ENCODE measurements around the gene COQ8B. TPM values are rescaled to one million over a fixed set of nuclear protein-coding genes. Genes with fewer than 3 reads are reported as not detected.

Gene COQ8B
- total RNA-seq, 2 experiments from 2014 or later = 21.5 to 27.2 TPM

DNA sequence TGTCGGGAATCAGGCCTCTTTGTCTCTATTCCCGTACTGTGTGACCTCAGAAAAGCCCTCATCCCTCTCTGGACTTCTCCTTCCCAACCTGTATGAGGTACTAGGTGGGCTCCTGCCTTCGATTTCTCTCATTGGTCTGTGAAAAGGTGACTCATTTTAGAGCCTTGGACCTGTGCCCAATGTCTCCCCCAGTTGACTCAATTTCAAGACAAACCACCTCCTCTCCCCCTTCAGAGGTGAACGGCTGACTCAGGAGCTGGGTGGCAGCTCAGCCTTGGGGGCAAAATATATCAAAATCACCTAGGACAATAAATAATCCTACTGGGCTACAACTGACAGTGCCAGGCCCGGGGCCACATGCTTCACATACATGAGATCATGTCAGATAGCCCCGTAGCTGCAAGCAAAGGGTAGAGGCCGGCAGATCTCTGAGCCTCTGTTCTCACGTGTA is 630 bp downstream of the COQ8B start:
- DNase-seq = peak; percentile 56
- Mint-ChIP-seq H3K36me3 (ENCODE audit: low read depth) (peaks cover 18% of the 10 kb centered on the region), H3K27me3 (ENCODE audit: low read depth) (no peaks in the 10 kb centered on the region), H3K4me1 (ENCODE audit: low read depth) (peaks cover 61% of the 10 kb centered on the region), H3K9me3 (ENCODE audit: insufficient read depth) (no peaks in the 10 kb centered on the region), H3K4me3 (peak overlapping the region; percentile 94), H3K27ac (peak overlapping the region; percentile 98)
- ATAC-seq = peak; percentile 3
- ChIA-PET POLR2A (interaction anchor here (0.6 to 1.7 kb wide), 5 partner anchors 18 to 106 kb away, joined by 3 to 11 read pairs (median 3); partner anchors contain the start of genes ACTMAP and RAB4B), CTCF (interaction anchor here (0.7 to 1.8 kb wide), 6 partner anchors 34 to 114 kb away, joined by 3 to 7 read pairs (median 4); partner anchors contain the start of genes ACTMAP and SNRPA)

DNA sequence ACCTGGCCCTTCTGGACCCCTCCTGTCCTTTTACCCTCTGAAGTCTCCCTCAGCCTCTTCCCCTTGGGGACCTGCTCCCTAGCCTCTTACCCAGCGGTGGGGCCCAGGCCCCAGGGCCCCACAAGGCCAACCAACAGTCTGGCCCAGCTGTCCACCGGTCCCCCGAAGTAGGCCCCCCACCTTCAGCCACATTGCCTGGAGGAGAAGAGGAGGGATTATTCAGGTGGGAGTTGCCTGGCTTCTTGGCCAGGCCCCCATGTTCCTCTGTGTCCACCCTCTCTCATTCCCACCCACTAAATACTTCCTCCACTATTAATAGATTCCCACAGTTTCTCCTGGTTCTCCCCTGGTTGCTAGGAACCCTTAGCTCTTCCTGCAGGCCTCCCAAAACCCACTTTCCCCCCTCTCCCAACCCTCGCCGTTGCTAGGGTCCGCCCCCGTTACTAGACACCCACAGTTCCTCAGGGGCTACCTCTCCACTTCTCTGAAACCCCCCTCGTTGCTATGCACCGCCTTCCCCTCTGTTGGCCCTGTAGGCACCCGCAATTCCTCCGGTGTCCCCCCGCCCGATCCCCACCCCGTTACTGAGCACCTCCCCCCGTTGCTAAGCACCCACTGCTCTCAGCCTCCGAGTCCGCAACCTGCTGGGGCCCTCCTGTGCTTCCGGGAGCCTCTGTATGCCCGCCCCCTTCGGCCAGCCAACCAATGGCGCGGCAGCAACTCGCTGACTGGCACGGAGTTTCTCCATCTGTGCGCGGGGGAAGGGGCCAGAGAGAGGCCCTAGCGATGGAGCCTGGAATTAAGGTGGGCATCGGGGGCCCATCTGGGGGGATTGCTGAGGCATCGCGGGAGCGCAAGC is 2.0 kb downstream of the COQ8B start:
- ChIA-PET CTCF (no interaction called here), POLR2A (interaction anchor here (0.5 to 0.8 kb wide), 2 partner anchors 36 to 62 kb away, joined by 3 to 4 read pairs; partner anchors contain the start of gene ACTMAP)
- peak overlapping the region; percentile 94 for H3K4me3 Mint-ChIP-seq
- H3K4me1 Mint-ChIP-seq (ENCODE audit: low read depth) = peaks cover 52% of the 10 kb centered on the region
- no peaks in the 10 kb centered on the region for H3K9me3 Mint-ChIP-seq (ENCODE audit: insufficient read depth)
- DNase-seq (peak; percentile 96), ATAC-seq (peak; percentile 81)
- H3K27ac Mint-ChIP-seq = peak overlapping the region; percentile 98
- H3K36me3 Mint-ChIP-seq (ENCODE audit: low read depth) = peaks cover 16% of the 10 kb centered on the region
- no peaks in the 10 kb centered on the region for H3K27me3 Mint-ChIP-seq (ENCODE audit: low read depth)

DNA sequence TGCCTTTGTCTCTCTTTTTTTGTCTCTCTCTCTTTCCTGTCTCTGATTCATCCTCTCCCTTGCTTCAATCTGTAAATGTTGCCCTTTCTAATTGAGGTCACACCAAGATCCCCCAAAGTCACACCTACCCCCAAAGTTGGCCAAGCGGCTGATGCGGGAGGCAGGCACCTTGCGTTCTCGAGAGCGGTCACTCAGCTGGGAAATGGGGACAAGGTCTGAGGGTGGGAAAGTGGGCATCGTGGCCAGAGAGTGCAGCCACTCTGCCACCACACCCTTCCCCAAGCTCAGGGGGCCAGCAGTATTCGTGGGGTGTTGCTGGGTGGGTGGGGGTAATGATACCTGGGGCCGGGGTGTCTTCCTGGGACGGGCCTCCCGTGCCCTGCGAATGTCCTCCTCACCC is 2.7 kb downstream of the COQ8B start:
- Mint-ChIP-seq H3K27me3 (ENCODE audit: low read depth) (no peaks in the 10 kb centered on the region), H3K27ac (no peak overlapping the region), H3K4me3 (peak overlapping the region; percentile 94), H3K4me1 (ENCODE audit: low read depth) (peaks cover 47% of the 10 kb centered on the region), H3K36me3 (ENCODE audit: low read depth) (peaks cover 21% of the 10 kb centered on the region), H3K9me3 (ENCODE audit: insufficient read depth) (no peaks in the 10 kb centered on the region)
- no peak for ATAC-seq
- ChIA-PET POLR2A (interaction anchor here (0.5 to 0.8 kb wide), 2 partner anchors 36 to 63 kb away, joined by 3 to 4 read pairs; partner anchors contain the start of gene ACTMAP), CTCF (no interaction called here)
- DNase-seq = no peak

DNA sequence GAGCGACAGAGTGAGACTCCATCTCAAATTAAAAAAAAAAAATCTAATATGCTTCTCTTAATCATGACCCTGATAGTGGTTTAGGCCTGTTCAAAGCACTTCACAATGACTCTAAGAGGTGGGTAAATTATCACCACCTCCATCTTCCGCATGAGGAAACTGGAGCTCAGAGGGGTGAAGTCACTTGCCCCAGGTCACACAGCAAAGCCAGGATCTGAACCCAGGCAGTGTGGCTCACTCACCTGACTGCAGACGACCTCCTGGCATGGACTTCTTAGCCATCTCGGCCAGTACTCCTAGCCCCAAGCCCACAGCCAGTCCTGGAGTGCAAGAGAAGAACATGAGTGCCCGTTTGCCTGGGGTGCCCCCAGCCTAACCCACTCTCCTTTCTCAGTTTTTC is 6.9 kb downstream of the COQ8B start:
- H3K36me3 Mint-ChIP-seq (ENCODE audit: low read depth) = peaks cover 31% of the 10 kb centered on the region
- H3K9me3 Mint-ChIP-seq (ENCODE audit: insufficient read depth) = no peaks in the 10 kb centered on the region
- ATAC-seq (no peak), DNase-seq (no peak)
- POLR2A ChIA-PET = no interaction called here
- no peaks in the 10 kb centered on the region for H3K27me3 Mint-ChIP-seq (ENCODE audit: low read depth)
- no peak overlapping the region for H3K27ac Mint-ChIP-seq
- CTCF ChIA-PET = no interaction called here
- H3K4me1 Mint-ChIP-seq (ENCODE audit: low read depth) = peaks cover 18% of the 10 kb centered on the region
- H3K4me3 Mint-ChIP-seq = no peak overlapping the region

- no peak for DNase-seq
- CTCF ChIA-PET = no interaction called here
These were observed 9.1 kb downstream of the COQ8B start for GRCh38 chr19:40707615-40708014.

DNA sequence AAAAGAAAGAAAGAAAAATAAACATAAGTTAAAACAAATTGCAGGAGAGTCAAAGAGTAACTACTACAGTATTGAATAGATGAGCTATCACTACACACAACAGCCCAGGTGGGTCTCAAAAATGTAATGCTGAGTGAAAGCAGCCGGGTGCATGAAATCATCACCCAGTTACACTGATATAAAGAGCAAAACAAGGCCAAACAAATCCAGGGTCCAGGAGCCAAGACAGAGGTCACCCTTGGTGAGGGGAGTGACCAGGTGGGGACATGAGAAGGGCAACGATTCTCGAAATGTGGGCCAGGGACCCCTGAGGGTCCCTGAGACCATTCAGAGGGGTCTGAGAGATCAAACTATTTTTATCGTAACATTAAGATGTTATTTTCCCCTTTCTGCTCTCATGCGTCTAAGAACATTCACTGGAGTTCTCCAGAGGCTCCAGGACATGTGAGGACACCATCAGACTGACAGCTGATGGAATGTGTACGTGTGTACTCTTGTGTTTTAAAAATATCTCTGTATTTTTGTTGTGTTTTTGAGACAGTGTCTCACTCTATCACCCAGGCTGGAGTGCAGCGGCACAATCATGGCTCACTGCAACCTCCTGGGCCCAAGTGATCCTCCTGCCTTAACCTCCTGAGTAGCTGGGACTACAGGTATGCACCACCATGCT is 10.6 kb downstream of the COQ8B start:
- no peaks in the 10 kb centered on the region for H3K9me3 Mint-ChIP-seq (ENCODE audit: insufficient read depth)
- no peaks in the 10 kb centered on the region for H3K27me3 Mint-ChIP-seq (ENCODE audit: low read depth)
- H3K4me3 Mint-ChIP-seq = no peak overlapping the region
- CTCF ChIA-PET = no interaction called here
- POLR2A ChIA-PET = no interaction called here
- no peak for ATAC-seq
- peaks cover 28% of the 10 kb centered on the region for H3K36me3 Mint-ChIP-seq (ENCODE audit: low read depth)
- no peak overlapping the region for H3K27ac Mint-ChIP-seq
- no peak for DNase-seq
- H3K4me1 Mint-ChIP-seq (ENCODE audit: low read depth) = no peaks in the 10 kb centered on the region

More at GRCh38 chr19:40707615-40708014, 9.1 kb downstream of the COQ8B start:
- H3K4me3 Mint-ChIP-seq = no peak overlapping the region
- H3K27me3 Mint-ChIP-seq (ENCODE audit: low read depth) = no peaks in the 10 kb centered on the region
- ATAC-seq = no peak
- H3K9me3 Mint-ChIP-seq (ENCODE audit: insufficient read depth) = no peaks in the 10 kb centered on the region
- no peak overlapping the region for H3K27ac Mint-ChIP-seq
- peaks cover 6% of the 10 kb centered on the region for H3K4me1 Mint-ChIP-seq (ENCODE audit: low read depth)
- peaks cover 33% of the 10 kb centered on the region for H3K36me3 Mint-ChIP-seq (ENCODE audit: low read depth)
- POLR2A ChIA-PET = no interaction called here

GRCh38 chr19:40705362-40705651 is 11.4 kb downstream of the COQ8B start:
- no peak for ATAC-seq
- no peak overlapping the region for H3K4me3 Mint-ChIP-seq
- H3K4me1 Mint-ChIP-seq (ENCODE audit: low read depth) = no peaks in the 10 kb centered on the region
- POLR2A ChIA-PET = no interaction called here
- H3K27ac Mint-ChIP-seq = no peak overlapping the region
- H3K36me3 Mint-ChIP-seq (ENCODE audit: low read depth) = peaks cover 31% of the 10 kb centered on the region
- no peaks in the 10 kb centered on the region for H3K9me3 Mint-ChIP-seq (ENCODE audit: insufficient read depth)
- DNase-seq = no peak
- CTCF ChIA-PET = no interaction called here
- no peaks in the 10 kb centered on the region for H3K27me3 Mint-ChIP-seq (ENCODE audit: low read depth)

DNA sequence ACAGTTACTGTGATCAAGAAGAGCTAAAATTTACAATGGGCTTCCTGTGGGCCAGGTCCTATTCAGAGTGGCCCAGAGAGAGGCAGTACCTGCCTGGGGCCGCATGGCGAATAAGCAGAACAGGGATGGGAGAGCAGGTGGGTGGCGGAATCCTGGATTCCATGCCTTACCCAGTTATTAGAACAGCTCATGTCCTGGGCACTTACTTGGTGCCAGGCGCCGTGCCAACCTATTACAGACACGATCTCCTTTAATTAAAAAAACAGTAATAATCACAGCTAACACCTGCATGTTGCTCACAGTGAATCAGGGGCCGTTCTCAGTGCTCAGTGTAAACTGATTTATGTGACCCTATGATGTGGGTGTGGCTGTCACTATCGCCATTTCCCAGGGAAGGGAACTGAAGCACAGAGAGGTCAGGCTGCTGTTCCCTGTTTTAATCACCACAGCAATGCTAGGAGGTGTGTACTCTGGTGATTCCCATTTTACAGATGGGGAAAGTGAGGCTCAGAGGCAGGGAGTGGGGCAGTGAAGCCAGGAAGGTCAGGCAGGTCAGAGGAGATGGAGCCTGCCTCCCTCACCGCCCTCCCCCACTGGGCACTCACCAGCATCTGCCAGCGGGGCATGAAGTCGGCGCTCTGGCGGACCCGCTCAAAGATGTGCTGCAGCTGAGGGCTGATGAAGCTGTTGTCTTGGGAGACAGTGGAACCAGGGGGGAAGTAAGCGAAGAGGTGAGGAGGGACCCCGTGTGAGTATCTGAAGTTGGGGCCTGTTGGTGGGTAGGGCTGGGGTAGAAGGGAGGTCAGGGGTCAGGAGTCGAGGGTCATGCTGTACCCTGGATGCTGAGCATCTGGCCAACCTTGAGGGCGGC is 12.0 kb downstream of the COQ8B start:
- Mint-ChIP-seq H3K4me3 (no peak overlapping the region), H3K4me1 (ENCODE audit: low read depth) (no peaks in the 10 kb centered on the region), H3K36me3 (ENCODE audit: low read depth) (peaks cover 29% of the 10 kb centered on the region), H3K9me3 (ENCODE audit: insufficient read depth) (no peaks in the 10 kb centered on the region), H3K27ac (no peak overlapping the region), H3K27me3 (ENCODE audit: low read depth) (no peaks in the 10 kb centered on the region)
- POLR2A ChIA-PET = no interaction called here
- ATAC-seq (no peak), DNase-seq (no peak)
- CTCF ChIA-PET = interaction anchor here (1.6 kb wide), 1 partner anchor 73 kb away, joined by 4 read pairs; no protein-coding TSS in a partner anchor

DNA sequence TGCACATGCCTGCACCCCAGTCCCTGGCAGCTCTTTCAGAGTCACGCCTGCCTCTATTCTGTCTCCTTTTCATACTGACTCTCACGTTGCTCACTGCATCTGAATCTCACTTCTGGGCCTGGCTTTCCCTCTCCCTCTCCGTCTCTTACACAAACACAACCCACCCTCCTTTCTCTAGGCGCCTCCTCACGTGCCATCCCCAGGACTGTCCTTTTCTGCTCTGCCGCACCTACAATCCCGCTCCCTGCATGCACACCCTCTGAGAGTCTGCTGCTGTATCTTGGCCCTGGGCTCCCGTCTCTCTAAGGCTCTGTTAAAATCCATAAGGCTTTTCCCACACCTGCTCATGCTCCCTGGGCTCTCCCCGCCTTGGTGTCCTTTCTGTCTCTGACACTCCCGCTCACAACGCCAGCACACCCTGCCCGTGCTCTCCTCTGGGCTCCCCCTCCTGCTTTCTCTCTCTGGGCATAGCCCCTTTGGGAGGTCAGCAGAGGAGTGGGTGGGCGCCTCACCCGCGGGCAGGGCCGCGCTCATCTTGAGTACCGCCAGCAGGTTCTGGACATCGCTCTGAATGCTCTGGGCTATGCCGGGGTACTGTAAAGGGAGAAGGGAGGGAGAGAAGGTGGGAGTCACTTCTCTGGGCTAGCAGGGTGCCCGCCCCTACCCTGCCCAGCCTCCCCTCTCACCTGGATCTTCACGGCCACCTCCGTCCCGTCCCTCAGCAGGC is 13.5 kb downstream of the COQ8B start:
- Mint-ChIP-seq H3K4me3 (no peak overlapping the region), H3K36me3 (ENCODE audit: low read depth) (peaks cover 21% of the 10 kb centered on the region), H3K27me3 (ENCODE audit: low read depth) (no peaks in the 10 kb centered on the region), H3K27ac (peak overlapping the region; percentile 5), H3K9me3 (ENCODE audit: insufficient read depth) (no peaks in the 10 kb centered on the region), H3K4me1 (ENCODE audit: low read depth) (no peaks in the 10 kb centered on the region)
- ChIA-PET POLR2A (no interaction called here), CTCF (interaction anchor here (1.6 kb wide), 1 partner anchor 74 kb away, joined by 4 read pairs; no protein-coding TSS in a partner anchor)
- ATAC-seq = no peak
- DNase-seq = no peak

- ATAC-seq (no peak), DNase-seq (no peak)
- Mint-ChIP-seq H3K4me3 (no peak overlapping the region), H3K27me3 (ENCODE audit: low read depth) (no peaks in the 10 kb centered on the region), H3K36me3 (ENCODE audit: low read depth) (peaks cover 18% of the 10 kb centered on the region), H3K9me3 (ENCODE audit: insufficient read depth) (no peaks in the 10 kb centered on the region), H3K4me1 (ENCODE audit: low read depth) (no peaks in the 10 kb centered on the region), H3K27ac (no peak overlapping the region)
- ChIA-PET POLR2A (no interaction called here), CTCF (no interaction called here)
These were observed 14.2 kb downstream of the COQ8B start for GRCh38 chr19:40702337-40703012.

DNA sequence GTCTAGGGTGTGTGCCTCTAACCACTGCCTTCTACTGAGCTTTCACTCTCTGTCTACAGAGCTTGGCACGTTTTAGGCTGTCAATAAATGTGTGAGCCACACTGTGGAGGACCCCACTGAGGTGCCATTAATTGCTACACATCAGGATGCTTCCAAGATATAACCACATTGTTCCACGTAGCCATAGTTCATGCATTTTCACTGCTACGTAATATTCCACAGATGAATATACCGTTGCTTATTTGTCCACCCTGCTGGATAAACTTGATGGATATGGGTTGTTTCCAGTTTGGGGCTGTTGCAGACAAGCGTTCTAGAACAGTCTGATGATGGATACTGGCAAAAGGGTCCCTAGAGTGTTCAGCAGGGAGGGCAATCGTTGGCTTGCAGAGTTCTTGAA is 14.9 kb downstream of the COQ8B start:
- ATAC-seq (no peak), DNase-seq (no peak)
- H3K27me3 Mint-ChIP-seq (ENCODE audit: low read depth) = no peaks in the 10 kb centered on the region
- no peak overlapping the region for H3K4me3 Mint-ChIP-seq
- H3K4me1 Mint-ChIP-seq (ENCODE audit: low read depth) = no peaks in the 10 kb centered on the region
- ChIA-PET POLR2A (no interaction called here), CTCF (no interaction called here)
- H3K36me3 Mint-ChIP-seq (ENCODE audit: low read depth) = peaks cover 18% of the 10 kb centered on the region
- no peaks in the 10 kb centered on the region for H3K9me3 Mint-ChIP-seq (ENCODE audit: insufficient read depth)
- H3K27ac Mint-ChIP-seq = no peak overlapping the region

Data from activated CD8-positive, alpha-beta T cell treated with anti-CD3 and anti-CD28 coated beads, Interleukin-2, amount 10 ng/mL, durations not matched to agents 7 days and 5 days (primary cell).